IPS-NIHi7 (cell line): ENCODE data around the gene CCDC157.

ENCODE experiments used
- DNase-seq: peaks from one replicate; pipeline ENCODE4 v3.0.0; 2012; ENCODE audit warnings: mixed read lengths; ENCODE audit errors: extremely low spot score

CCDC157 gene

GRCh38 chr22:30413001-30413400, 56.2 kb downstream of the CCDC157 start:
- no peak for DNase-seq

- DNase-seq, result no peak
Observed at GRCh38 chr22:30413745-30414524, 57.1 kb downstream of the CCDC157 start.

- DNase-seq, result no peak
Observed at GRCh38 chr22:30414525-30415047, 57.8 kb downstream of the CCDC157 start.

GRCh38 chr22:30416403-30416802, 59.6 kb downstream of the CCDC157 start:
- DNase-seq, result no peak

- DNase-seq, result no peak
Observed at GRCh38 chr22:30416837-30417236, 60.0 kb downstream of the CCDC157 start.

GRCh38 chr22:30420347-30421125, 63.7 kb downstream of the CCDC157 start:
- DNase-seq, result no peak

GRCh38 chr22:30421695-30422480, 65.1 kb downstream of the CCDC157 start:
- DNase-seq, result no peak

- DNase-seq, result peak; percentile 75
Observed at GRCh38 chr22:30422481-30423300, 65.9 kb downstream of the CCDC157 start.

- peak; percentile 49 for DNase-seq
Observed at GRCh38 chr22:30423301-30423958, 66.6 kb downstream of the CCDC157 start.

- peak; percentile 96 for DNase-seq
Observed at GRCh38 chr22:30423959-30424533, 67.2 kb downstream of the CCDC157 start.

- no peak for DNase-seq
Observed at GRCh38 chr22:30424534-30425326, 67.9 kb downstream of the CCDC157 start.

- no peak for DNase-seq
Observed at GRCh38 chr22:30425327-30425615, 68.5 kb downstream of the CCDC157 start.

GRCh38 chr22:30425616-30426387, 69.0 kb downstream of the CCDC157 start, which contains the start of gene MTFP1:
MTFP1 (plus strand) TSS chr22:30425768; CDS start chr22:30425880, 112 bp downstream.
- DNase-seq, result peak; percentile 79
